Measurements from ENCODE around the gene SLC39A5. TPM values are rescaled to one million over a fixed set of nuclear protein-coding genes. Genes with fewer than 3 reads are reported as not detected.

The SLC39A5 gene
- total RNA-seq, 1 donor from 2014 or later, result 0.54 TPM

Other genes with a start within 250 kb of the SLC39A5 start
- gene SUOX, start 232.8 kb upstream of the SLC39A5 start, total RNA-seq (ENCODE audit: low replicate concordance), result 17.5 and 35.5 TPM in 2 replicates
- gene IKZF4, start 209.0 kb upstream of the SLC39A5 start, total RNA-seq (ENCODE audit: low replicate concordance), result 2.1 and 4.4 TPM in 2 replicates
- 721 and 819 TPM in 2 replicates for gene RPS26, start 188.1 kb upstream of the SLC39A5 start, total RNA-seq (ENCODE audit: low replicate concordance)
- 6.3 and 8.8 TPM in 2 replicates for gene ERBB3, start 149.9 kb upstream of the SLC39A5 start, total RNA-seq (ENCODE audit: low replicate concordance)
- 168 and 242 TPM in 2 replicates for gene PA2G4, start 125.5 kb upstream of the SLC39A5 start, total RNA-seq (ENCODE audit: low replicate concordance)
- 3,372 and 3,805 TPM in 2 replicates for gene RPL41, start 113.4 kb upstream of the SLC39A5 start, total RNA-seq (ENCODE audit: low replicate concordance)
- gene ZC3H10, start 111.8 kb upstream of the SLC39A5 start, total RNA-seq (ENCODE audit: low replicate concordance), result 10.3 and 10.8 TPM in 2 replicates
- 75.3 and 146 TPM in 2 replicates for gene ESYT1, start 101.8 kb upstream of the SLC39A5 start, total RNA-seq (ENCODE audit: low replicate concordance)
- gene MYL6B, start 77.5 kb upstream of the SLC39A5 start, total RNA-seq (ENCODE audit: low replicate concordance), result 131 and 198 TPM in 2 replicates
- gene MYL6, start 71.7 kb upstream of the SLC39A5 start, total RNA-seq (ENCODE audit: low replicate concordance), result 1,139 and 1,233 TPM in 2 replicates
- gene SMARCC2, start 40.6 kb upstream of the SLC39A5 start, total RNA-seq (ENCODE audit: low replicate concordance), result 92.3 and 103 TPM in 2 replicates
- 52.1 and 68.9 TPM in 2 replicates for gene RNF41, start 8.1 kb upstream of the SLC39A5 start, total RNA-seq (ENCODE audit: low replicate concordance)
- gene NABP2, start 5.7 kb upstream of the SLC39A5 start, total RNA-seq (ENCODE audit: low replicate concordance), result 27.9 and 40.9 TPM in 2 replicates
- gene ANKRD52, start 28.3 kb downstream of the SLC39A5 start, total RNA-seq (ENCODE audit: low replicate concordance), result 9.1 and 18.1 TPM in 2 replicates
- gene COQ10A, start 36.9 kb downstream of the SLC39A5 start, total RNA-seq (ENCODE audit: low replicate concordance), result 32.1 and 41.8 TPM in 2 replicates
- gene CS, start 70.3 kb downstream of the SLC39A5 start, total RNA-seq (ENCODE audit: low replicate concordance), result 91.1 and 133 TPM in 2 replicates
- 107 and 128 TPM in 2 replicates for gene CNPY2, start 85.9 kb downstream of the SLC39A5 start, total RNA-seq (ENCODE audit: low replicate concordance)
- gene PAN2, start 103.9 kb downstream of the SLC39A5 start, total RNA-seq (ENCODE audit: low replicate concordance), result 61.9 and 116 TPM in 2 replicates
- gene IL23A, start 108.8 kb downstream of the SLC39A5 start, total RNA-seq (ENCODE audit: low replicate concordance), result 0.31 and 1.5 TPM in 2 replicates
- 86.4 and 105 TPM in 2 replicates for gene STAT2, start 130.1 kb downstream of the SLC39A5 start, total RNA-seq (ENCODE audit: low replicate concordance)
- gene APOF, start 132.8 kb downstream of the SLC39A5 start, total RNA-seq (ENCODE audit: low replicate concordance), result not detected in 2 replicates
- 56.3 and 79.1 TPM in 2 replicates for gene TIMELESS, start 219.4 kb downstream of the SLC39A5 start, total RNA-seq (ENCODE audit: low replicate concordance)
- 0.03 TPM in 1 of 2 replicates, not detected in the other for gene MIP, start 224.6 kb downstream of the SLC39A5 start, total RNA-seq (ENCODE audit: low replicate concordance)
- 2.6 and 3.0 TPM in 2 replicates for gene SPRYD4, start 238.5 kb downstream of the SLC39A5 start, total RNA-seq (ENCODE audit: low replicate concordance)

Measured in neural progenitor cell (in vitro differentiated cells).